ENCODE data around the gene ACADL.
"Not testable (repeated sequence)": the region's sequence is repeated elsewhere in the genome, so short reads cannot be mapped to it uniquely, and the experiment has no call there.

The ACADL gene

GRCh38 chr2:210199186-210199765, 26.0 kb downstream of the ACADL start:
- DNase-seq: no peak

DNA sequence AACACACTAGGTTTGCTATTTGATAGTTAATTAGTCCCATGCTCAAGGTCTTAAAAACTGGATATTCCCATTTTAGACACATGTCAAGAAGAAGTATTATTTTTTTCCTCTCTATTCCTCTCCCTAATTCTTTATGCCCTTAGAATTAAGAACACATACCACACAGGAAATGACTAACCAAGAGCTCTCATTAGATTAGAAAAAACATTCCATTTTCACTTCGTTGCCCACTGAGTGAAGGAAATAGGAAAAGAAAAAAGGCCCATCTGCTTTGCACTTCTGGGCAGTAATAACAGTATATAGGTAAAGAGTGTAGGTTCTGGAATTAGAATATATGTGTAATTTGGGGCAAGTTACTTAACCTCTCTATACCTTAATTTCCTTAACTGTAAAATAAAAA, 26.9 kb downstream of the ACADL start:
- DNase-seq: no peak

DNA sequence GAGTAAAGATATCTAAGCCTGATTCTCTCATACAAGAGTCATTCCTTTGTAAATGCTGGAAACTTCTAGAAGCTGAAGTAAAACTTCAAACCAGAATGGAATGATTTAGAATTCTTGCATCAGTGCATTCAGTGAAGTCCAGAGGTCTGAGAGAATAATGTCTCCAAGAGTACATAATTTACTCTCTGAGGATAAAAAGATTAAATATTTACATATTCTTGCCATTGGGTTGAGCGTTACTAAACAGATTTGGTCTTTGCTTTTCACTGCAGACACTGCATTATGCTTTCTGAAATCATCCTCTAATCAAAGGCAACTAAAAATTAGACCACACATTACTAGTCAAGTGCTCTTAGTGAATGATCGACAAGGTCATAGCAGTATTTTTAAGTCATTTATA, 27.5 kb downstream of the ACADL start:
- DNase-seq: no peak

DNA sequence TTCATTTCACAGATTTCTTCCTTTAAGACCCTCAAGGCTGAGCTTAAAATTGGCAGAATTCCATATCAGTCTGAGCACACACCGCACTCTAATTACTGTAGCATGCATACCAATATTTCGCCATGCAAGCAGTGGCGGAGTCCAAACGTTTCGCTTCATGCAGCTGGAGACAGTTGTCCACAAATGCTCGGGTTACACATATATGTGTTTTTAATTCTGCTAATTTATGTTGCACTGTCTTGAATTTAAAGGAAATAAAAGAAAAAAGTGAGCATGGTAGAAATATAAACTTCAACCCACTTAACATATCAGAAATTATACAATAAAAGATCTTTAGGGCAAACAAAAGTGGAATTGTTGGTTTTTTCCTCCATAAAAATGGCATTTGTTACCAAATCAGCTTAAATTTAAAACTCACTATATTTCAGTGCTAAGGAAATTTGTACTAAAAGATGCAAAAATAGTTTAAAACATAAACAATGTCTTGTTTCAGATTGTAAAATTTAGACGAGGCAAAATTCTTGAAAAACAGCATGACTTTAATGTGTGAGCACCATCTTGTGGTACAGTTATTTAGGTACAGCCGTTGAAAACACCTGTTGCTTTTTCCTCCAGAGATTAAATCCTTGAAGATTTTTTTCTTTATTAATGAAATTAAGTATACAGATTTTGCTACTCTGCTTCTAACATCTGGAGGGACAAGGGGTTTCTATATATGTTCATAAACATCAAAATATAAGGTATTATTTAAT, 30.0 kb downstream of the ACADL start:
- DNase-seq: no peak

DNA sequence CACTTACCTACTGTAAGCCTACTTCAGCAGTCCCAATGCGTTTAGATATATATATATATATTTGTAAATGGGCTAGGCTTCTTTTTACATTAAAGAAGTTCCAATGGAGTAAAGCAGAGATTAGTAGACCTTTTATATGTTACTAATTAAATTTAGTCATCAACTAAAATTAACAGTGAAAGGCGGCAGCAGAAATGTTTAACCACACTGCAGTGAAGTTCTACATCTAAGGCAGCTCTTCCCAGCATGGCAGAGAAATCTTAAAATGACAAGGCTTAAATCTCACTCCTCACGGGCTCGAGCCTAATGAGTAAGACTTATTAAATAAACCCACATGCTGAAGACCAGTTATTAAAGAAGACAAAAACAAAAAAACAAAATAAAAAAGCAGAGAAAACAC, 34.9 kb downstream of the ACADL start:
- DNase-seq: no peak

- no peak for DNase-seq
Measured at GRCh38 chr2:210189452-210190138, 35.7 kb downstream of the ACADL start.

GRCh38 chr2:210188755-210189154, 36.5 kb downstream of the ACADL start:
- peak; percentile 18 for DNase-seq

DNA sequence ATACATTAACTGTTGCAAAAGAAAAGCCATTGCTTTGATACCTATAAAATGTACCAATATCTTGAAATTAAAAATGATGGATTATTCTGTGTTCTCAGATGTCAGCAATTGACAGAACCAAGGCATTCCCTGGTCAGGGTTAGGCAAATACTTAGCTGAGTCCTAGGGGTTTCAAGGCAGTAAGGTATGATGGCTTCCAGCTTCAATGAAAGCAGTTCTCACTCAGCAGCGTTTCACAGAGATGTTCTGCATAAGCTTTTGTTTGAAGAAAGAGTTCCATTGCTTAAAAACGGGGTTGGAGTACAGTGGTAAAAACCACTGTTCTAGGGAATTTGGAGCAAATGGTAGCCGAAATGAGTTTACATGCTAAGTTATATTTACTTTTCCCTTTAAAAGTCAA, 37.1 kb downstream of the ACADL start:
- no peak for DNase-seq

GRCh38 chr2:210183936-210184335, 41.3 kb downstream of the ACADL start:
- not testable (repeated sequence) for DNase-seq

DNA sequence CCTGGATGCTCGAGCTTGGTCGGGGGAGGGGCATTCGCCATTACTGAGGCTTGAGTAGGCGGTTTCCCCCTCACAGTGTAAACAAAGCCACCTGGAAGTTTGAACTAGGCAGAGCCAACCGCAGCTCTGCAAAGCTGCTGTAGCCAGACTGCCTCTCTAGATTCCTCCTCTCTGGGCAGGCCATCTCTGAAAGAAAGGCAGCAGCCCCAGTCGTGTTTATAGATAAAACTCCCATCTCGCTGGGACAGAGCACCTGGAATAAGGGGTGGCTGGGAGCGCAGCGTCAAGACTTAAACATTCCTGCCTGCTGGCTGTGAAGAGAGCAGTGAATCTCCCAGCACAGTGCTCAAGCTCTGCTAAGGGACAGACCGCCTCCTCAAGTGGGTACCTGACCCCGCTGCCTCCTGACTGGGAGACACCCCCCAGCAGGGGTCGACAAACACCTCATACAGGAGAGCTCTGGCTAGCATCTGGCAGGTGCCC, 43.6 kb downstream of the ACADL start:
- not testable (repeated sequence) for DNase-seq

DNA sequence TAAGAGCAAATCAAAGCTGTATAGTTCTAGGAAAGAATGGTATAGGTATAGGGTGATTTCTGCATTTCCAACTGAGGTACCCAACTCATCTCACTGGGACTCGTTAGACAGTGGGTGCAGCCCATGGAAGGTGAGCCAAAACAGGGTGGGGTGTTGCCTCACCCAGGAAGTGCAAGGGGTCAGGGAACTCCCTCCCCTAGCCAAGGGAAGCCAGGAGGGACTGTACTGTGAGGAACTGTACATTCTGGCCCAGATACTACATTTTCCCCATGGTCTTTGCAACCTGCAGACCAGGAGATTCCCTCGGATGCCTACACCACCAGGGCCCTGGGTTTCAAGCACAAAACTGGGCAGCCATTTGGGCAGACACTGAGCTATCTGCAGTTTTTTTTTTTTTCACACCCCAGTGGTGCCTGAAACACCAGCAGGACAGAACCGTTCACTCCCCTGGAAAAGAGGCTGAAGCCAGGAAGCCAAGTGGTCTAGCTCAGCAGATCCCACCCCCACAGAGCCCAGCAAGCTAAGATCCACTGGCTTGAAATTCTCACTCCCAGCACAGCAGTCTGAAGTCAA, 44.1 kb downstream of the ACADL start:
- DNase-seq: not testable (repeated sequence)

- DNase-seq: no peak
Measured at GRCh38 chr2:210180477-210180876, 44.8 kb downstream of the ACADL start.

DNA sequence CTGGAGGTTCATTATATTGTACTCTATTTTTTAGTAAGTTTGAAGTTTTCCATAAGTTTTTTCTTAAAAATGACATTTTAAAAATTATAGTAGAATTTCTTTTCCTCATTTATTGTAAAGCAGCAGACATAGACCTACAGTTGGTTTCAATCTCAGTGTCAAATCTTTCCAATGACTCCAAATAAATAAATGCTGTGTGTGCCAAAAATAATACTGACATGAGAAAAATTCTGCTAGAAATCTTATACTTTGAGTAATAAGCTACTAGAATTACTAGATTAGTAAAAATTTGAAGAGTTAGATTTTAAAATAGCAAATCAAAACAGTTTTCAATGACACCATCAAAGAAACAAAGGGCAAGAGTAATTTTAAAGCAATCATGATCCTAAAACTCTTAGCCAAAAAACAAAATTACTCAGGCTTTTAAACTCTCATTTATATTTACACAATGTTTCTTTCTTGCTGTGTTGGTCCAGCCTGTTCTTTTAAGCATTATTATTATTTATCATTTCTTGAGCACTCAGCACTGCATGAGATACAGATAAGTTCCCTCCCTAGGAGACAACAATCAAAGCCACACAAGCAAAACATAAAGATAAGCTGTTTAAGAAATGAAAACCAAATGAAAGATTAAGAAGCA, 45.8 kb downstream of the ACADL start:
- DNase-seq: no peak

- no peak for DNase-seq
Measured at GRCh38 chr2:210177769-210178168, 47.5 kb downstream of the ACADL start.

DNA sequence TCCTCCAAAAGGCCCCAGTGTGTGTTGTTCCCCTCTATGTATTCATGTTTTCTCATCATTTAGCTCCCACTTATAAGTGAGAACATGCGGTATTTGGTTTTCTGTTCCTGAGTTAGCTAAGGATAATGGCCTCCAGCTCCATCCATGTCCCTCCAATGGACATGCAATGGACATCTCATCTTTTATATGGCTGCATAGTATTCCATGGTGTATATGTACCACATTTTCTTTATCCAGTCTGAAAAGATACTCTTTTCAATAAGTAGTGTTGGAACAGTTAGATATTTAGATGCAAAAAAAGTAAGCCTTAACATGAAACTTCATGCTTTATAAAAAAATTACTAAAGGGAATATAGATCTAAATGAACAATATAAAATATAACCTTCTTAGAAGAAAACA, 48.1 kb downstream of the ACADL start:
- DNase-seq: not testable (repeated sequence)

GRCh38 chr2:210174086-210174485, 51.2 kb downstream of the ACADL start:
- DNase-seq: no peak

- no peak for DNase-seq
Measured at GRCh38 chr2:210172219-210172575, 53.0 kb downstream of the ACADL start.

DNA sequence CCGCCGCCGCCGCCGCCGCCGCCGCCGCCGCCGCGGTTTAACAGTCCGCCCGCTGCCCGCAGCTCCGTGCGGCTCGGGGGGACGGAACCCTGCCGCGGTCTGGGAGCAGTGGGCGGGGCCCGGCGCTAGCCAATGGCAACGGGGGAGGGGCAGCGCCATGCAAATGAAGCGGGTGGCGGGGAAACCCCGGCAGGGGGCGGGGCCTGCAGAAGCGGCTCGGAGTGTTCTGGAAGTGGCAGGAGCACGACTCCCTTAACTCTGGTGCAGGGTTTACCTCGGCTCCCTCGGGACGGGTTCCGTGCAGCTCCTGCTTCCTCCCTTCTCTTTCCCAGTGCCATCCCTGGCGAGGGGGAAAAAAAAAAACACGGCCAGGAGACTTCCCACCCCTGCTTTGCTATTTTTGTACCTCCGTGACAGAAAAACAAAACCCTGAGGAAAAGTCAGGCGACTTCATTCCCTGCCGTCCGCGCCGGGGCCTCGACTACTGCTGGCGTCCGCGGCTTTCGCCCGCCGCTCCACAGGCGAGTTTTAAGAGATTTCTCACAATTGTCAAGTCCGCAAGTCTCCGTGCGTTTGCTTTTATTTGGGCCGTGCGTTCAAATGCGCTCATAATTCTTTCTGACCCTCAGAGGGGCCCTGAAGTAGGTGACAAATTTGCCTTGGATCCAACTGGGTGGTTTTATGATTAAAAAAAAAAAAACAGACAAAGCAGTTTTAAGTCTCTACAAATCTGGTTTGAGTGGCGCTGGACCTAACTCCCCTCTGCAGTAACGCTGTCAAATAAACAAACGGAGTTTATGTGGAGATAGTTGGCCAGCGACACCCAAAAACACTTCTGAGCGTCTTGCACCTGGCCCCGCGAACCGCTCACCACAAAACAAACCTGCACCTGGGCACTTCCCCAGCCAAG, 53.7 kb downstream of the ACADL start, which contains the start of gene KANSL1L:
TSS of gene KANSL1L (minus strand) at position 101 of the 910 bp plus-strand sequence. CDS start 16,827 bp downstream, outside the sequence.
- peak; percentile 91 for DNase-seq

- DNase-seq: peak; percentile 88
Measured at GRCh38 chr2:210170446-210171303, 54.6 kb downstream of the ACADL start.

- no peak for DNase-seq
Measured at GRCh38 chr2:210170196-210170445, 55.1 kb downstream of the ACADL start.

GRCh38 chr2:210169516-210170195, 55.6 kb downstream of the ACADL start:
- no peak for DNase-seq

Measured in DMS 273 treated with DMSO at 0.1 percent for 48 hours (cell line).